HEK293 (cell line): ENCODE results near the gene NUDT16L1.

Experiments used
- CTCF ChIA-PET: fragments of 350-600 bp; formaldehyde crosslinking; extraction: SDS; loops from one replicate; lab custom pipeline; 2021; ENCODE audit warnings: antibody characterized with exemption; lab: Yijun Ruan, JAX
- POLR2A ChIA-PET: fragments of 300-600 bp; formaldehyde crosslinking; extraction: SDS; loops from one replicate; lab custom pipeline; 2020; ENCODE audit warnings: antibody characterized with exemption, inconsistent platforms; lab: Yijun Ruan, JAX
- H3K27ac ChIP-seq: fragments of 200-500 bp; sonication (Bioruptor generic); 2 replicates; pipeline ENCODE4 v1.5.1; 2014; ENCODE audit warnings: low read depth, low read length, control low read depth, inconsistent platforms; ENCODE audit errors: extremely low read depth
- H3K36me3 ChIP-seq, 2 experiments: fragments of 200-500 bp in 1 of 2; sonication (Bioruptor generic) in 1 of 2; 1 replicate in 1 of 2; 2 replicates in 1 of 2; pipeline ENCODE4 v1.5.1; 2014 to 2017; ENCODE audit warnings: inconsistent platforms in 2 of 2, low read length in 2 of 2; ENCODE audit not compliant: control insufficient read depth in 2 of 2, insufficient read depth in 1 of 2
- H3K4me1 ChIP-seq: fragments of 200-500 bp; sonication (Bioruptor generic); 2 replicates; pipeline ENCODE4 v1.5.1; 2014; ENCODE audit warnings: mild to moderate bottlenecking, low read length, inconsistent platforms; ENCODE audit not compliant: control insufficient read depth, insufficient read depth
- H3K4me3 ChIP-seq: 2 replicates; pipeline ENCODE4 v1.5.1; 2011; ENCODE audit warnings: low read depth, mild to moderate bottlenecking, control low read depth, low read length, moderate library complexity
- H3K9me3 ChIP-seq: fragments of 200-500 bp; sonication (Bioruptor generic); 2 replicates; pipeline ENCODE4 v1.5.1; 2014; ENCODE audit warnings: low read depth, low read length, inconsistent platforms; ENCODE audit not compliant: control insufficient read depth, insufficient read depth
- GFI1B ChIP-seq: fragments of 450-650 bp; formaldehyde crosslinking; IDR thresholded peaks from 2 replicates; pipeline ENCODE4 v1.5.1; 2016; ENCODE audit warnings: missing biosample characterization, missing genetic modification characterization
- KLF10 ChIP-seq: fragments of 450-650 bp; IDR thresholded peaks from 2 replicates; pipeline ENCODE4 v1.5.1; 2018; ENCODE audit warnings: missing biosample characterization, mild to moderate bottlenecking, missing genetic modification characterization
- KLF16 ChIP-seq: fragments of 450-650 bp; formaldehyde crosslinking; IDR thresholded peaks from 2 replicates; pipeline ENCODE4 v1.5.1; 2017; ENCODE audit warnings: missing biosample characterization, missing genetic modification characterization
- MEIS1 ChIP-seq: sonication (generic); formaldehyde crosslinking; IDR thresholded peaks from 2 replicates; pipeline ENCODE4 v1.8.1; 2022; ENCODE audit warnings: missing genetic modification reagents, mild to moderate bottlenecking, borderline replicate concordance
- SCRT2 ChIP-seq: fragments of 450-650 bp; formaldehyde crosslinking; IDR thresholded peaks from 2 replicates; pipeline ENCODE4 v1.5.1; 2016; ENCODE audit warnings: missing biosample characterization, missing genetic modification characterization
- SP2 ChIP-seq: fragments of 450-650 bp; formaldehyde crosslinking; IDR thresholded peaks from 2 replicates; pipeline ENCODE4 v1.5.1; 2016; ENCODE audit warnings: missing biosample characterization, missing genetic modification characterization
- TCF7L2 ChIP-seq: IDR thresholded peaks from 2 replicates; pipeline ENCODE4 v1.6.1; 2011; ENCODE audit warnings: low read depth, mild to moderate bottlenecking, inconsistent platforms, low read length, moderate library complexity, borderline replicate concordance
- WT1 ChIP-seq: fragments of 450-650 bp; formaldehyde crosslinking; IDR thresholded peaks from 2 replicates; pipeline ENCODE4 v1.5.1; 2016; ENCODE audit warnings: missing biosample characterization, missing genetic modification characterization
- YY1 ChIP-seq: fragments of 450-650 bp; formaldehyde crosslinking; IDR thresholded peaks from 2 replicates; pipeline ENCODE4 v1.5.1; 2018; ENCODE audit warnings: missing biosample characterization, missing genetic modification characterization
- YY2 ChIP-seq: fragments of 450-650 bp; formaldehyde crosslinking; IDR thresholded peaks from 2 replicates; pipeline ENCODE4 v1.5.1; 2016; ENCODE audit warnings: missing biosample characterization, missing genetic modification characterization
- ZFHX2 ChIP-seq: fragments of 450-650 bp; formaldehyde crosslinking; conservative IDR thresholded peaks from 2 replicates; pipeline ENCODE4 v1.5.1; 2016; ENCODE audit warnings: missing biosample characterization, missing genetic modification characterization
- ZFP3 ChIP-seq: fragments of 450-650 bp; formaldehyde crosslinking; IDR thresholded peaks from 2 replicates; pipeline ENCODE4 v1.5.1; 2016; ENCODE audit warnings: low read depth, missing biosample characterization, missing genetic modification characterization
- ZFP37 ChIP-seq: fragments of 450-650 bp; formaldehyde crosslinking; IDR thresholded peaks from 2 replicates; pipeline ENCODE4 v1.5.1; 2016; ENCODE audit warnings: missing biosample characterization, missing genetic modification characterization
- ZNF140 ChIP-seq: fragments of 450-650 bp; formaldehyde crosslinking; IDR thresholded peaks from 2 replicates; pipeline ENCODE4 v1.5.1; 2016; ENCODE audit warnings: missing biosample characterization, missing genetic modification characterization
- ZNF266 ChIP-seq: fragments of 450-650 bp; formaldehyde crosslinking; IDR thresholded peaks from 2 replicates; pipeline ENCODE4 v1.5.1; 2016; ENCODE audit warnings: missing biosample characterization, missing genetic modification characterization, low read depth
- ZNF274 ChIP-seq, 2 experiments: fragments of 200-500 bp in 1 of 2; fragments of 450-650 bp in 1 of 2; sonication (Bioruptor generic) in 1 of 2; formaldehyde crosslinking in 1 of 2; IDR thresholded peaks; 2 replicates each; pipeline versions ENCODE4 v1.5.1 to v1.6.1; 2014 to 2016; ENCODE audit warnings: borderline replicate concordance in 1 of 2, inconsistent platforms in 1 of 2, low read length in 1 of 2, missing biosample characterization in 1 of 2, missing genetic modification characterization in 1 of 2
- ZNF366 ChIP-seq: fragments of 450-650 bp; formaldehyde crosslinking; conservative IDR thresholded peaks from 2 replicates; pipeline ENCODE4 v1.5.1; 2016; ENCODE audit warnings: missing biosample characterization, missing genetic modification characterization
- ZNF391 ChIP-seq: fragments of 450-650 bp; formaldehyde crosslinking; IDR thresholded peaks from 2 replicates; pipeline ENCODE4 v1.5.1; 2016; ENCODE audit warnings: low read depth, missing biosample characterization, missing genetic modification characterization, borderline replicate concordance
- ZNF514 ChIP-seq: fragments of 450-650 bp; formaldehyde crosslinking; IDR thresholded peaks from 2 replicates; pipeline ENCODE4 v1.5.1; 2016; ENCODE audit warnings: missing biosample characterization, missing genetic modification characterization
- ZNF529 ChIP-seq: fragments of 450-650 bp; formaldehyde crosslinking; IDR thresholded peaks from 2 replicates; pipeline ENCODE4 v1.5.1; 2017; ENCODE audit warnings: missing genetic modification characterization, missing biosample characterization; ENCODE audit not compliant: insufficient replicate concordance
- ZNF558 ChIP-seq: fragments of 450-650 bp; formaldehyde crosslinking; IDR thresholded peaks from 2 replicates; pipeline ENCODE4 v1.5.1; 2016; ENCODE audit warnings: missing biosample characterization, missing genetic modification characterization
- ZNF600 ChIP-seq: fragments of 450-650 bp; formaldehyde crosslinking; IDR thresholded peaks from 2 replicates; pipeline ENCODE4 v1.5.1; 2016; ENCODE audit warnings: missing biosample characterization, missing genetic modification characterization
- ZNF624 ChIP-seq: fragments of 450-650 bp; formaldehyde crosslinking; IDR thresholded peaks from 2 replicates; pipeline ENCODE4 v1.5.1; 2017; ENCODE audit warnings: missing biosample characterization, missing genetic modification characterization
- TF ChIP-seq, protein P1 (sequence below): fragments of 450-650 bp; formaldehyde crosslinking; IDR thresholded peaks from 2 replicates; pipeline ENCODE4 v1.5.0; 2017; ENCODE audit warnings: missing biosample characterization, missing genetic modification characterization, borderline replicate concordance
- TF ChIP-seq, protein P2 (sequence below): fragments of 450-650 bp; formaldehyde crosslinking; IDR thresholded peaks from 2 replicates; pipeline ENCODE4 v1.5.1; 2016; ENCODE audit warnings: missing biosample characterization, missing genetic modification characterization
- TF ChIP-seq, protein P3 (sequence below): fragments of 450-650 bp; formaldehyde crosslinking; IDR thresholded peaks from 2 replicates; pipeline ENCODE4 v1.5.1; 2016; ENCODE audit warnings: missing biosample characterization, missing genetic modification characterization
- TF ChIP-seq, protein P4 (sequence below): fragments of 450-650 bp; formaldehyde crosslinking; IDR thresholded peaks from 2 replicates; pipeline ENCODE4 v1.5.1; 2016; ENCODE audit warnings: missing biosample characterization, missing genetic modification characterization
- TF ChIP-seq, protein P5 (sequence below): fragments of 450-650 bp; formaldehyde crosslinking; IDR thresholded peaks from 2 replicates; pipeline ENCODE4 v1.5.1; 2016; ENCODE audit warnings: missing biosample characterization, missing genetic modification characterization

The NUDT16L1 gene

DNA sequence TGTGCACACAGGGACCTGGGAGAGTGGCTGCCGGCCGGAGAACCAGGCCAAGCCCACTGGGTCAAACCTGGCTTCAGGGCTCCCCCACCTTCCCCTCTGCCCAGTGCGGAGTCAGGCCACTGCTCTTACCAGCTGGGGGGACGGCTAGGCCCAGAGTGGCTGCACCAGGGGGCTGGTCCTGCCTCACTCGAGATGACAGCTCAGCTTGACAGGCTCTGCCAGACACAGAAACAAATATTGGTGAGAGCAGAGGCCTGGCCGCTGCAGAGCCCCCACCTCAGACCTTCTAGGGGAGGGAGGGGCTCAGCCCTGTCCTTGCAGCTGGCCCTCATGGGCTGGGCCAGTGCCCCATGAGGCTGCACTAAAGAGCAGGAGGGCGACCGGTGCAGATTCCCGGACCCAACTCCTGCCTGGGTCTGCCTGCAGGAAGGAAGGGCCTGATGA lies 4.5 kb downstream of the NUDT16L1 start (continued):
- TF ChIP-seq, protein P1, sequence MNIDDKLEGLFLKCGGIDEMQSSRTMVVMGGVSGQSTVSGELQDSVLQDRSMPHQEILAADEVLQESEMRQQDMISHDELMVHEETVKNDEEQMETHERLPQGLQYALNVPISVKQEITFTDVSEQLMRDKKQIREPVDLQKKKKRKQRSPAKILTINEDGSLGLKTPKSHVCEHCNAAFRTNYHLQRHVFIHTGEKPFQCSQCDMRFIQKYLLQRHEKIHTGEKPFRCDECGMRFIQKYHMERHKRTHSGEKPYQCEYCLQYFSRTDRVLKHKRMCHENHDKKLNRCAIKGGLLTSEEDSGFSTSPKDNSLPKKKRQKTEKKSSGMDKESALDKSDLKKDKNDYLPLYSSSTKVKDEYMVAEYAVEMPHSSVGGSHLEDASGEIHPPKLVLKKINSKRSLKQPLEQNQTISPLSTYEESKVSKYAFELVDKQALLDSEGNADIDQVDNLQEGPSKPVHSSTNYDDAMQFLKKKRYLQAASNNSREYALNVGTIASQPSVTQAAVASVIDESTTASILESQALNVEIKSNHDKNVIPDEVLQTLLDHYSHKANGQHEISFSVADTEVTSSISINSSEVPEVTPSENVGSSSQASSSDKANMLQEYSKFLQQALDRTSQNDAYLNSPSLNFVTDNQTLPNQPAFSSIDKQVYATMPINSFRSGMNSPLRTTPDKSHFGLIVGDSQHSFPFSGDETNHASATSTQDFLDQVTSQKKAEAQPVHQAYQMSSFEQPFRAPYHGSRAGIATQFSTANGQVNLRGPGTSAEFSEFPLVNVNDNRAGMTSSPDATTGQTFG (tag by site-specific recombination): no peak
- TF ChIP-seq TCF7L2 (no peak), YY2 (tag by site-specific recombination) (no peak), SCRT2 (tag by site-specific recombination) (no peak), ZFP37 (tag by site-specific recombination) (no peak), YY1 (tag by site-specific recombination) (no peak), GFI1B (no peak)
- TF ChIP-seq, protein P2, sequence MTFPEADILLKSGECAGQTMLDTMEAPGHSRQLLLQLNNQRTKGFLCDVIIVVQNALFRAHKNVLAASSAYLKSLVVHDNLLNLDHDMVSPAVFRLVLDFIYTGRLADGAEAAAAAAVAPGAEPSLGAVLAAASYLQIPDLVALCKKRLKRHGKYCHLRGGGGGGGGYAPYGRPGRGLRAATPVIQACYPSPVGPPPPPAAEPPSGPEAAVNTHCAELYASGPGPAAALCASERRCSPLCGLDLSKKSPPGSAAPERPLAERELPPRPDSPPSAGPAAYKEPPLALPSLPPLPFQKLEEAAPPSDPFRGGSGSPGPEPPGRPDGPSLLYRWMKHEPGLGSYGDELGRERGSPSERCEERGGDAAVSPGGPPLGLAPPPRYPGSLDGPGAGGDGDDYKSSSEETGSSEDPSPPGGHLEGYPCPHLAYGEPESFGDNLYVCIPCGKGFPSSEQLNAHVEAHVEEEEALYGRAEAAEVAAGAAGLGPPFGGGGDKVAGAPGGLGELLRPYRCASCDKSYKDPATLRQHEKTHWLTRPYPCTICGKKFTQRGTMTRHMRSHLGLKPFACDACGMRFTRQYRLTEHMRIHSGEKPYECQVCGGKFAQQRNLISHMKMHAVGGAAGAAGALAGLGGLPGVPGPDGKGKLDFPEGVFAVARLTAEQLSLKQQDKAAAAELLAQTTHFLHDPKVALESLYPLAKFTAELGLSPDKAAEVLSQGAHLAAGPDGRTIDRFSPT (tag by site-specific recombination): no peak

DNA sequence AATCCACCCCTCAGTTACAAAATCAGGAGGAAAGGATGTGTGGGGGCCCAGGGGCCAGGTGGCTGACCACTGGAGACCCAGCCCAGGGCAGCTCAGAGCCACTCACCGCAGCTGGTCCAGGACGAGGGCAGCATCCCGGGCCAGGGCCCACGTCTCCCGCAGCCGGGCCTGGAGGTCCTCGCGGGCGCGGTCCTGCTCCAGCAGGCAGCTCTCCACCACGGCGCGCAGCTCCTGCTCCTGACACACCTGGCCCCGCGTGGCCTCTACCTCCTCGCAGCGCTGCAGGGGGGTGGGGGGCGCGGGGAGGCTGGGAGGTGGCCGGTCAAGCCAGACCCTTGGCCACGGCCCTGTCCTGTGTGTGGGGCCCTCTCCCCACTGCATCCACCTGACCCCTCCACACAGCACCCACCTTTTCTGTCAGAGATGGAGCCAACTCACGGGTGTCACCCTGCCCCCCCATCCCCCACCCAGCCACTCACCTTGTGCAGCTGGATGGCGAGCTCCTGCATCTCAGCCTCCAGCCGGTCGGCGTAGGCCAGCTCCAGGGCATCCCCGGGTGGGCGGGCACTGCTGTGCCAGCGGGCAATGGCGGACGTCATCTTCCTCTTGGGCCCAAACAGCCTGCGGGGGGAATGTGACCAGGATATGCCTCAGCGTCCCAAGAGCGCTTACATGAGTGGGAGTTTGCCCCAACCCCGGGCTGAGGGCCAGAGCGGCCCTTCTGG lies 5.1 kb downstream of the NUDT16L1 start:
- ChIA-PET CTCF (no interaction called here), POLR2A (no interaction called here)
- TF ChIP-seq ZNF558 (no peak), ZNF274 (IDR thresholded peaks at IDR 0.05; ENCODE audit: low read length) (no peak), ZNF274 (tag by site-specific recombination; IDR thresholded peaks at IDR 0.05; ENCODE audit: borderline replicate concordance) (no peak), ZNF391 (tag by site-specific recombination) (no peak), MEIS1 (CRISPR knock-in tag) (no peak), ZNF624 (tag by site-specific recombination) (no peak), ZNF600 (no peak), ZNF140 (no peak), KLF10 (tag by site-specific recombination) (no peak), KLF16 (tag by site-specific recombination) (no peak), ZNF514 (tag by site-specific recombination) (no peak), ZNF266 (tag by site-specific recombination) (no peak), ZFHX2 (tag by site-specific recombination) (no peak), WT1 (no peak), ZNF529 (tag by site-specific recombination) (no peak), SP2 (tag by site-specific recombination) (no peak), ZFP3 (tag by site-specific recombination) (no peak), ZNF366 (tag by site-specific recombination) (no peak)
- TF ChIP-seq, protein P3, sequence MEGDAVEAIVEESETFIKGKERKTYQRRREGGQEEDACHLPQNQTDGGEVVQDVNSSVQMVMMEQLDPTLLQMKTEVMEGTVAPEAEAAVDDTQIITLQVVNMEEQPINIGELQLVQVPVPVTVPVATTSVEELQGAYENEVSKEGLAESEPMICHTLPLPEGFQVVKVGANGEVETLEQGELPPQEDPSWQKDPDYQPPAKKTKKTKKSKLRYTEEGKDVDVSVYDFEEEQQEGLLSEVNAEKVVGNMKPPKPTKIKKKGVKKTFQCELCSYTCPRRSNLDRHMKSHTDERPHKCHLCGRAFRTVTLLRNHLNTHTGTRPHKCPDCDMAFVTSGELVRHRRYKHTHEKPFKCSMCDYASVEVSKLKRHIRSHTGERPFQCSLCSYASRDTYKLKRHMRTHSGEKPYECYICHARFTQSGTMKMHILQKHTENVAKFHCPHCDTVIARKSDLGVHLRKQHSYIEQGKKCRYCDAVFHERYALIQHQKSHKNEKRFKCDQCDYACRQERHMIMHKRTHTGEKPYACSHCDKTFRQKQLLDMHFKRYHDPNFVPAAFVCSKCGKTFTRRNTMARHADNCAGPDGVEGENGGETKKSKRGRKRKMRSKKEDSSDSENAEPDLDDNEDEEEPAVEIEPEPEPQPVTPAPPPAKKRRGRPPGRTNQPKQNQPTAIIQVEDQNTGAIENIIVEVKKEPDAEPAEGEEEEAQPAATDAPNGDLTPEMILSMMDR (tag by site-specific recombination): no peak
- TF ChIP-seq, protein P4, sequence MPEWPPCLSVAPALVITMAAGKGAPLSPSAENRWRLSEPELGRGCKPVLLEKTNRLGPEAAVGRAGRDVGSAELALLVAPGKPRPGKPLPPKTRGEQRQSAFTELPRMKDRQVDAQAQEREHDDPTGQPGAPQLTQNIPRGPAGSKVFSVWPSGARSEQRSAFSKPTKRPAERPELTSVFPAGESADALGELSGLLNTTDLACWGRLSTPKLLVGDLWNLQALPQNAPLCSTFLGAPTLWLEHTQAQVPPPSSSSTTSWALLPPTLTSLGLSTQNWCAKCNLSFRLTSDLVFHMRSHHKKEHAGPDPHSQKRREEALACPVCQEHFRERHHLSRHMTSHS (tag by site-specific recombination): no peak
- TF ChIP-seq, protein P5, sequence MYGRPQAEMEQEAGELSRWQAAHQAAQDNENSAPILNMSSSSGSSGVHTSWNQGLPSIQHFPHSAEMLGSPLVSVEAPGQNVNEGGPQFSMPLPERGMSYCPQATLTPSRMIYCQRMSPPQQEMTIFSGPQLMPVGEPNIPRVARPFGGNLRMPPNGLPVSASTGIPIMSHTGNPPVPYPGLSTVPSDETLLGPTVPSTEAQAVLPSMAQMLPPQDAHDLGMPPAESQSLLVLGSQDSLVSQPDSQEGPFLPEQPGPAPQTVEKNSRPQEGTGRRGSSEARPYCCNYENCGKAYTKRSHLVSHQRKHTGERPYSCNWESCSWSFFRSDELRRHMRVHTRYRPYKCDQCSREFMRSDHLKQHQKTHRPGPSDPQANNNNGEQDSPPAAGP (tag by site-specific recombination): no peak
- Histone ChIP-seq H3K9me3 (no peaks in the 10 kb centered on the region), H3K36me3 (peaks cover 0 to 83% of the 10 kb centered on the region in 2 experiments; a peak in 1 of 3 replicates), H3K4me1 (peaks cover 4% of the 10 kb centered on the region; the same call in 1 of the 2 replicates), H3K27ac (no peak overlapping the region), H3K4me3 (no peak overlapping the region)
